H9 (cell line): ENCODE results near the gene ZCCHC7. TPM values are rescaled to one million over a fixed set of nuclear protein-coding genes. Genes with fewer than 3 reads are reported as not detected.
A peak's percentile ranks its signal among the peaks of the same experiment; 100 is the strongest.

Experiments
- DNase-seq: peaks from one replicate; pipeline ENCODE4 v3.0.0-alpha.2; 2017
- H2AFZ ChIP-seq: one replicate; pipeline ENCODE4 v1.6.1; 2013; ENCODE audit warnings: mild to moderate bottlenecking, low read length, control low read depth, moderate library complexity
- H2AK5ac ChIP-seq: 2 replicates; pipeline ENCODE4 v1.6.1; 2013; ENCODE audit warnings: low read length, control low read depth, mixed read lengths; ENCODE audit not compliant: insufficient read length
- H2BK120ac ChIP-seq: one replicate; pipeline ENCODE4 v1.6.1; 2013; ENCODE audit warnings: low read depth, mild to moderate bottlenecking, low read length, control low read depth, inconsistent platforms; ENCODE audit not compliant: poor library complexity, severe bottlenecking
- H2BK12ac ChIP-seq: 2 replicates; pipeline ENCODE4 v1.6.1; 2013; ENCODE audit warnings: low read length, control low read depth, mixed read lengths, low read depth; ENCODE audit not compliant: insufficient read length
- H2BK15ac ChIP-seq: 2 replicates; pipeline ENCODE4 v1.6.1; 2013; ENCODE audit warnings: low read depth, low read length, control low read depth
- H2BK20ac ChIP-seq: one replicate; pipeline ENCODE4 v1.6.1; 2013; ENCODE audit warnings: low read depth, mild to moderate bottlenecking, low read length, control low read depth, inconsistent platforms; ENCODE audit not compliant: poor library complexity, severe bottlenecking
- H2BK5ac ChIP-seq: 2 replicates; pipeline ENCODE4 v1.6.1; 2013; ENCODE audit warnings: low read length, control low read depth, mixed read lengths; ENCODE audit not compliant: insufficient read length
- H3K14ac ChIP-seq: 2 replicates; pipeline ENCODE4 v1.6.1; 2013; ENCODE audit warnings: low read length, control low read depth; ENCODE audit not compliant: insufficient read depth
- H3K18ac ChIP-seq: 2 replicates; pipeline ENCODE4 v1.6.1; 2013; ENCODE audit warnings: low read depth, mild to moderate bottlenecking, mixed read lengths, low read length, control low read depth; ENCODE audit not compliant: insufficient read length
- H3K23ac ChIP-seq: 2 replicates; pipeline ENCODE4 v1.6.1; 2013; ENCODE audit warnings: low read length, control low read depth, mixed read lengths, low read depth; ENCODE audit not compliant: insufficient read length
- H3K23me2 ChIP-seq: 2 replicates; pipeline ENCODE4 v1.6.1; 2013; ENCODE audit warnings: low read depth, mild to moderate bottlenecking, mixed read lengths, low read length, control low read depth; ENCODE audit not compliant: insufficient read length, poor library complexity, severe bottlenecking
- H3K27ac ChIP-seq: 2 replicates; pipeline ENCODE4 v1.5.1; 2013; ENCODE audit warnings: low read length, control low read depth, mixed read lengths, low read depth; ENCODE audit not compliant: insufficient read length
- H3K27me3 ChIP-seq: 2 replicates; pipeline ENCODE4 v1.6.1; 2013; ENCODE audit warnings: low read length, control low read depth, inconsistent platforms; ENCODE audit not compliant: insufficient read depth
- H3K4ac ChIP-seq: 2 replicates; pipeline ENCODE4 v1.6.1; 2013; ENCODE audit warnings: low read depth, mild to moderate bottlenecking, control low read depth, inconsistent platforms, low read length, moderate library complexity
- H3K4me1 ChIP-seq: 2 replicates; pipeline ENCODE4 v1.6.1; 2013; ENCODE audit warnings: low read length, control low read depth, inconsistent platforms; ENCODE audit not compliant: insufficient read depth
- H3K4me2 ChIP-seq: 2 replicates; pipeline ENCODE4 v1.6.1; 2013; ENCODE audit warnings: low read length, control low read depth, mixed read lengths; ENCODE audit not compliant: insufficient read length, insufficient read depth
- H3K56ac ChIP-seq: 2 replicates; pipeline ENCODE4 v1.6.1; 2013; ENCODE audit warnings: low read depth, mild to moderate bottlenecking, mixed read lengths, low read length, control low read depth; ENCODE audit not compliant: insufficient read length
- H3K79me1 ChIP-seq: 2 replicates; pipeline ENCODE4 v1.6.1; 2013; ENCODE audit warnings: low read depth, mild to moderate bottlenecking, moderate library complexity, low read length, control low read depth, inconsistent platforms; ENCODE audit not compliant: insufficient read depth, poor library complexity, severe bottlenecking
- H3K79me2 ChIP-seq: 2 replicates; pipeline ENCODE4 v1.6.1; 2013; ENCODE audit warnings: low read length, control low read depth, inconsistent platforms; ENCODE audit not compliant: insufficient read depth
- H3K9ac ChIP-seq: 2 replicates; pipeline ENCODE4 v1.6.1; 2013; ENCODE audit warnings: low read length, control low read depth, mixed read lengths; ENCODE audit not compliant: insufficient read length; ENCODE audit errors: extremely low read depth
- H3K9me3 ChIP-seq: one replicate; pipeline ENCODE4 v1.6.1; 2013; ENCODE audit warnings: low read depth, low read length, inconsistent platforms; ENCODE audit not compliant: control insufficient read depth
- H3T11ph ChIP-seq: one replicate; pipeline ENCODE4 v1.6.1; 2013; ENCODE audit warnings: mild to moderate bottlenecking, low read length, control low read depth, inconsistent platforms
- H4K20me1 ChIP-seq: one replicate; pipeline ENCODE4 v1.6.1; 2013; ENCODE audit not compliant: control insufficient read depth, insufficient read length, insufficient read depth
- H4K5ac ChIP-seq: 2 replicates; pipeline ENCODE4 v1.6.1; 2013; ENCODE audit warnings: low read depth, mild to moderate bottlenecking, mixed read lengths, low read length, control low read depth; ENCODE audit not compliant: insufficient read length
- H4K8ac ChIP-seq: replicated peaks from 2 replicates; pipeline ENCODE4 v1.6.1; 2013; ENCODE audit warnings: low read length, control low read depth, mixed read lengths, low read depth; ENCODE audit not compliant: insufficient read length
- H4K91ac ChIP-seq: 2 replicates; pipeline ENCODE4 v1.6.1; 2013; ENCODE audit warnings: low read depth, mild to moderate bottlenecking, moderate library complexity, mixed read lengths, low read length, control low read depth; ENCODE audit not compliant: insufficient read length
- H3K27ac Mint-ChIP-seq, 3 experiments: 2 replicates in 2 of 3; 3 replicates in 1 of 3; pipeline ENCODE4 v1.8.0; 2020 to 2021; ENCODE audit warnings: mixed read lengths in 3 of 3, mild to moderate bottlenecking in 1 of 3, moderate library complexity in 1 of 3
- H3K27me3 Mint-ChIP-seq: 2 replicates; pipeline ENCODE4 v1.8.0; 2021; ENCODE audit warnings: low read depth, mild to moderate bottlenecking, moderate library complexity, mixed read lengths
- H3K36me3 Mint-ChIP-seq, 3 experiments: 2 replicates in 2 of 3; 3 replicates in 1 of 3; pipeline ENCODE4 v1.8.0; 2020 to 2021; ENCODE audit warnings: low read depth in 3 of 3, mixed read lengths in 3 of 3; ENCODE audit not compliant: insufficient read depth in 1 of 3
- H3K4me1 Mint-ChIP-seq, 2 experiments: 2 replicates each; pipeline ENCODE4 v1.8.0; 2020; ENCODE audit warnings: mixed read lengths in 2 of 2
- H3K4me3 Mint-ChIP-seq, 2 experiments: 2 replicates in 1 of 2; 3 replicates in 1 of 2; pipeline ENCODE4 v1.8.0; 2020 to 2021; ENCODE audit warnings: mild to moderate bottlenecking in 2 of 2, mixed read lengths in 2 of 2, moderate library complexity in 1 of 2
- H3K9me3 Mint-ChIP-seq, 2 experiments: 2 replicates in 1 of 2; 3 replicates in 1 of 2; pipeline ENCODE4 v1.8.0; 2020; ENCODE audit warnings: mild to moderate bottlenecking in 2 of 2, mixed read lengths in 2 of 2, moderate library complexity in 1 of 2
- CTCF ChIP-seq: fragments of 200-600 bp; sonication (generic); conservative IDR thresholded peaks from 3 replicates; pipeline ENCODE4 v1.8.0; 2021; ENCODE audit warnings: antibody characterized with exemption, mild to moderate bottlenecking
- total RNA-seq: library from RNA; stranded (reverse); gene quantifications from 2 replicates; pipeline ENCODE4 v1.2.1, GENCODE V29; 2021

Gene ZCCHC7
- total RNA-seq, 1 experiment from 2014 or later: 20.3 TPM

DNA sequence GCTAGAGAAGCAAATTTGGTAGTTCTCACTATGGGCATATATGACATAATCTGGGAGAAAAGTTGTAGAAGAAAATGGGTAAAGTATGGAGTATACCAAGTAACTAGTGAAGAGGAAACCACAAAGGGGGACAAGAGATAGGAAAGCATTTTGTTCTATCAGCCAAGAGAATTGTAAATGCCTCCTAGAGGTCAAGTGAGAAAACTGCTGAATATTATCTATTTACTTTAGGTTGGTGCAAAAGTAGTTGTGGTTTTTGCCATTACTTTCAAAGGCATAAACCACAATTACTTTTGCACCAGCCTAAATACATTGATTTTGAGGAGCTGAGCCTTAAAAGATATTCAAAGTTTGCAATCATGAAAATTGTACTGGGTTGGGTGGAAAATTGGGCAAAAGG lies 175.4 kb downstream of the ZCCHC7 start:
- Histone ChIP-seq H2BK20ac (no peak overlapping the region), H2BK12ac (no peak overlapping the region), H2AFZ (no peak overlapping the region), H4K20me1 (no peaks in the 10 kb centered on the region), H3T11ph (no peak overlapping the region), H2BK5ac (no peak overlapping the region), H3K14ac (no peak overlapping the region), H4K91ac (no peak overlapping the region), H3K23ac (no peak overlapping the region), H4K8ac (no peak overlapping the region), H3K4me2 (no peak overlapping the region), H2BK15ac (no peak overlapping the region), H4K5ac (no peak overlapping the region), H3K56ac (no peak overlapping the region), H3K79me2 (no peaks in the 10 kb centered on the region), H3K23me2 (no peaks in the 10 kb centered on the region), H3K79me1 (no peaks in the 10 kb centered on the region), H3K18ac (no peak overlapping the region), H3K4me1 (no peaks in the 10 kb centered on the region; the same call in 1 of the 2 replicates), H3K27ac (no peak overlapping the region), H3K9ac (no peak overlapping the region), H3K4ac (no peak overlapping the region), H3K27me3 (no peaks in the 10 kb centered on the region), H2AK5ac (no peak overlapping the region), H2BK120ac (no peak overlapping the region), H3K9me3 (no peaks in the 10 kb centered on the region)
- Mint-ChIP-seq H3K9me3 (no peaks in the 10 kb centered on the region), H3K36me3 (no peaks in the 10 kb centered on the region), H3K27ac (no peak overlapping the region), H3K27me3 (no peaks in the 10 kb centered on the region), H3K4me3 (no peak overlapping the region), H3K4me1 (peaks cover 10 to 16% of the 10 kb centered on the region in 2 experiments)
- TF ChIP-seq CTCF: peak; percentile 62
- DNase-seq: no peak
